IPS-20b (cell line): Measurements from ENCODE around the gene HDDC3.
"Not testable (repeated sequence)": the region's sequence is repeated elsewhere in the genome, so short reads cannot be mapped to it uniquely, and the experiment has no call there.

Experiments
- H3K27ac ChIP-seq: one replicate; pipeline ENCODE4 v1.5.1; 2013; ENCODE audit warnings: low read length
- H3K27me3 ChIP-seq: 2 replicates; pipeline ENCODE4 v1.6.1; 2013; ENCODE audit warnings: mild to moderate bottlenecking, low read length, inconsistent platforms; ENCODE audit not compliant: insufficient read depth
- H3K36me3 ChIP-seq: 2 replicates; pipeline ENCODE4 v1.6.1; 2013; ENCODE audit warnings: low read depth, mild to moderate bottlenecking, inconsistent platforms, low read length, moderate library complexity; ENCODE audit not compliant: insufficient read depth
- H3K4me1 ChIP-seq: 2 replicates; pipeline ENCODE4 v1.6.1; 2013; ENCODE audit warnings: mild to moderate bottlenecking, control low read depth, inconsistent platforms, low read length, moderate library complexity; ENCODE audit not compliant: insufficient read depth
- H3K4me3 ChIP-seq: 2 replicates; pipeline ENCODE4 v1.5.1; 2013; ENCODE audit warnings: mild to moderate bottlenecking, low read length, inconsistent platforms
- H3K9ac ChIP-seq: 2 replicates; pipeline ENCODE4 v1.6.1; 2013; ENCODE audit warnings: low read depth, mild to moderate bottlenecking, inconsistent platforms, low read length, moderate library complexity
- H3K9me3 ChIP-seq: 2 replicates; pipeline ENCODE4 v1.6.1; 2013; ENCODE audit warnings: mild to moderate bottlenecking, low read depth, low read length, inconsistent platforms; ENCODE audit not compliant: insufficient read depth

The HDDC3 gene

GRCh38 chr15:90938261-90938660 lies 5.9 kb upstream of the HDDC3 start:
- Histone ChIP-seq H3K27ac (no peak overlapping the region), H3K4me1 (no peaks in the 10 kb centered on the region), H3K27me3 (peaks cover 9% of the 10 kb centered on the region), H3K36me3 (peaks cover 56% of the 10 kb centered on the region), H3K9ac (no peak overlapping the region), H3K4me3 (no peak overlapping the region), H3K9me3 (no peaks in the 10 kb centered on the region)

DNA sequence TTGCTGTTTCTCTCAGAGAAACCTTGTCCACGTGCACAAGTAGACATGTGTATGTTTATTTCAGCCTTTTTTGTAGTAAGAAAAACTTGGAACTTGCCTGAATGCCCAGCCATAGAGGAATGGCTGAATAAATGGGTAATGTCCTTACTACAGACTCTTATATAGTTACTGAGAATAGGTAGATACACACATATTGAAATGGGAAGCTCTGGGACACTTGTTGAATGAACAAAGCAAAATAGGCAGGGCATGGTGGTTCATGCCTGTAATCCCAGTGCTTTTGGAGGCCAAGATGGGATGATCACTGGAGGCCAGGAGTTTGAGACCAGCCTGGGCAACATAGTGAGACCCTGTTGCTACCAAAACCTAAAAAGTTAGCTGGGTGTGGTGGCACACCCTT lies 4.5 kb upstream of the HDDC3 start:
- no peak overlapping the region for H3K4me3 ChIP-seq
- no peak overlapping the region for H3K27ac ChIP-seq
- peaks cover 41% of the 10 kb centered on the region for H3K36me3 ChIP-seq
- H3K27me3 ChIP-seq, result peaks cover 16% of the 10 kb centered on the region
- H3K9me3 ChIP-seq, result no peaks in the 10 kb centered on the region
- peaks cover 2% of the 10 kb centered on the region; the same call in 1 of the 2 replicates for H3K4me1 ChIP-seq
- H3K9ac ChIP-seq, result no peak overlapping the region

DNA sequence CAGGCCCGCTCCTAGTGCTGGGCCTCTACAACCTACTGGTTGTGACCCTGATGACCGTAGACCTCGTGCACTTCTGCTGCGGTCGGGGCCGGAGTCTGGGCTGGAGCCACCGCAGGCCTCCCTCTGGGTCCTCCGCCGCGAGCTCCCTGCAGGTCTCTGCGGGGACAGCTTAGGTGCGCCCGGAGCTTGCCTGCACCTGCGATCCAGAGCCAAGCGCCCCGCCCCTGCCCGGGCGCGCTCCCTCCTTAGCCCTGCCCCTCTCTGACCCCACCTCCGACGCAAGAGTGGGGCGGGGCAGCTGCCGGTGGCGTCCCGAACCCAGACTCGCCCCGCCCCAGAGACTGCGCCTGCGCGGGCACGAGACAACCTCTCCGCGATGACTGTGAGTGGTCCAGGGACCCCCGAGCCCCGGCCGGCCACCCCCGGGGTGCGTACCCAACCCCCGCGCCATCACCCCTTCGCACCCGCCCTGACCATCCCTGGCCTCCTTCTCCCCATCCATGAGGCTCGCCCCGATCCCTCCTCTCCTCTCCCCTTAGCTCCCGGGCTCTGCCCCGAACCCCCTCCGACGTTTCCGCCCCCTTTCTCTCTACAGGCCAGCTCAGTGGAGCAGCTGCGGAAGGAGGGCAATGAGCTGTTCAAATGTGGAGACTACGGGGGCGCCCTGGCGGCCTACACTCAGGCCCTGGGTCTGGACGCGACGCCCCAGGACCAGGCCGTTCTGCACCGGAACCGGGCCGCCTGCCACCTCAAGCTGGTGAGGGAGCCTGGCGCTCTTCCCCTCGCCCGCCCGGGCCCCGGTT lies 2.8 kb upstream of the HDDC3 start, which contains the start of gene UNC45A:
Gene UNC45A (plus strand): TSS at position 337 of the 803 bp plus-strand sequence. CDS start 40 bp downstream, at position 377.
- Histone ChIP-seq H3K9ac (peak within 1 kb of the TSS; percentile 66; the same call in 1 of the 2 replicates), H3K9me3 (no peaks in the 10 kb centered on the region), H3K4me1 (peaks cover 2% of the 10 kb centered on the region; the same call in 1 of the 2 replicates), H3K4me3 (peak within 1 kb of the TSS; percentile 61), H3K27me3 (peaks cover 16% of the 10 kb centered on the region), H3K27ac (no peak within 1 kb of the TSS), H3K36me3 (peaks cover 27% of the 10 kb centered on the region)

GRCh38 chr15:90934256-90934948 lies 2.1 kb upstream of the HDDC3 start:
- Histone ChIP-seq H3K27me3 (peaks cover 16% of the 10 kb centered on the region), H3K27ac (no peak overlapping the region), H3K4me3 (peak overlapping the region; percentile 61), H3K4me1 (peaks cover 2% of the 10 kb centered on the region; the same call in 1 of the 2 replicates), H3K36me3 (peaks cover 19% of the 10 kb centered on the region), H3K9me3 (no peaks in the 10 kb centered on the region), H3K9ac (no peak overlapping the region)

GRCh38 chr15:90933301-90933700 lies 952 bp upstream of the HDDC3 start:
- Histone ChIP-seq H3K4me3 (no peak overlapping the region), H3K9me3 (no peaks in the 10 kb centered on the region), H3K27me3 (peaks cover 16% of the 10 kb centered on the region), H3K36me3 (peaks cover 13% of the 10 kb centered on the region), H3K4me1 (peaks cover 2% of the 10 kb centered on the region; the same call in 1 of the 2 replicates), H3K9ac (no peak overlapping the region), H3K27ac (no peak overlapping the region)

DNA sequence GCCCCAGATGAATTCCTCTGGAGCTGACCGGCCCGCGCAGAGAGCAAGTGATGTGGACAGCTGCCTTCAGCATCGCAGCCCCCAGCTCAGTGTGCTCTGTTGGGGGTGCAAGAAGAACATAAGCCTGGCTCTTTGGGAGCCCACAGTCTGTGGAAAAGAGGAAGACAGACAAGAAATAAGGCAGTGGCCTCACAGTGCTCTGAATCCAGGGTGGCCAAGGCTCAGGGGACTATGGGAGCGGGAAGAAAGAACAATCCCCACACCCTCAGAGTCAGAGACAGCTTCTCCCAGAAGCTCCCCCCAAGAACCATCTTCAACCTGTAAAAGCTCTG lies 277 bp upstream of the HDDC3 start:
- H3K9me3 ChIP-seq, result no peaks in the 10 kb centered on the region
- H3K27me3 ChIP-seq, result peaks cover 16% of the 10 kb centered on the region
- no peak overlapping the region for H3K27ac ChIP-seq
- H3K4me1 ChIP-seq, result peaks cover 2% of the 10 kb centered on the region; the same call in 1 of the 2 replicates
- H3K9ac ChIP-seq, result no peak overlapping the region
- H3K36me3 ChIP-seq, result peaks cover 8% of the 10 kb centered on the region; the same call in 1 of the 2 replicates
- H3K4me3 ChIP-seq, result peak overlapping the region; percentile 81; the same call in 1 of the 2 replicates

GRCh38 chr15:90931575-90931827 lies 848 bp downstream of the HDDC3 start:
- peaks cover 16% of the 10 kb centered on the region for H3K27me3 ChIP-seq
- no peak overlapping the region for H3K27ac ChIP-seq
- H3K36me3 ChIP-seq, result peaks cover under 1% of the 10 kb centered on the region; the same call in 1 of the 2 replicates
- H3K9me3 ChIP-seq, result no peaks in the 10 kb centered on the region
- peak overlapping the region; percentile 81; the same call in 1 of the 2 replicates for H3K4me3 ChIP-seq
- H3K4me1 ChIP-seq, result peaks cover 2% of the 10 kb centered on the region; the same call in 1 of the 2 replicates
- peak overlapping the region; percentile 34; the same call in 1 of the 2 replicates for H3K9ac ChIP-seq

DNA sequence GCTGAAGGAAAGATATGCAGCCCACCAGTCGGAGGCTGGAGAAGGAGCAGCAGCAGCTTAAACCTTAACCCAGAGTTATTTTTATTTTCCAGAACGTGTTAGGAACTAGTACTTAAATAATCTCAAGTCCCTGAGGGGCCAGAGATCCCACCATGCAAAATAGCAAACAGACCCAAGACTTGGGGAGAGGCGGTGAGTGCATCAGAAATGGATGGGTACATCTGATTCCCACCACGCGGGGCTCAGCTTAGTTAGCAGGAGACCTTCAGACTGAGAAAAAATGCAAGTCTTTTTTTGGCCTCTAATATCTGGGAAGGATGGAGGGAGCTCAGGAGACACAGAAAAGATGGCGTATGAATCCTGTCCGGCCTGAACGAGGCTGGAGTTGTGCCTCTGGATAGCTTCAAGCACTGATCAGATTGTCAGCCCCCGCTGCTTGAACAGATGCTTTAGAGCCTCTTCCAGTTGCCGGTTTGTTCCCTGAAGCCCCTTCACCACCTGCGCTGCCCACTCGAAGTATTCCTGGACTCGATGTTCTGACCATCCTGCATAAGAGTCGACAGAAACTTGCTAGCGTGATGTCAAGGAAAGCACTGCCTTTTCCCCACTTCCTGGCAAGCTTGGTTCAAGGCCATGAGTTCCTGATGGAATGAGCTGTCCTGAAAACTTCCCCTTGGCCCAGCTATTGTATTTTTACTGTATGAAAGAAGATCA lies 1.3 kb downstream of the HDDC3 start:
- no peak overlapping the region for H3K27ac ChIP-seq
- H3K9ac ChIP-seq, result 0 out of 2 replicates have a peak overlapping the region, but pooled peaks have one; percentile 34
- peaks cover 2% of the 10 kb centered on the region; the same call in 1 of the 2 replicates for H3K4me1 ChIP-seq
- peak overlapping the region; percentile 81; the same call in 1 of the 2 replicates for H3K4me3 ChIP-seq
- H3K27me3 ChIP-seq, result peaks cover 16% of the 10 kb centered on the region
- H3K36me3 ChIP-seq, result no peaks in the 10 kb centered on the region
- H3K9me3 ChIP-seq, result no peaks in the 10 kb centered on the region

DNA sequence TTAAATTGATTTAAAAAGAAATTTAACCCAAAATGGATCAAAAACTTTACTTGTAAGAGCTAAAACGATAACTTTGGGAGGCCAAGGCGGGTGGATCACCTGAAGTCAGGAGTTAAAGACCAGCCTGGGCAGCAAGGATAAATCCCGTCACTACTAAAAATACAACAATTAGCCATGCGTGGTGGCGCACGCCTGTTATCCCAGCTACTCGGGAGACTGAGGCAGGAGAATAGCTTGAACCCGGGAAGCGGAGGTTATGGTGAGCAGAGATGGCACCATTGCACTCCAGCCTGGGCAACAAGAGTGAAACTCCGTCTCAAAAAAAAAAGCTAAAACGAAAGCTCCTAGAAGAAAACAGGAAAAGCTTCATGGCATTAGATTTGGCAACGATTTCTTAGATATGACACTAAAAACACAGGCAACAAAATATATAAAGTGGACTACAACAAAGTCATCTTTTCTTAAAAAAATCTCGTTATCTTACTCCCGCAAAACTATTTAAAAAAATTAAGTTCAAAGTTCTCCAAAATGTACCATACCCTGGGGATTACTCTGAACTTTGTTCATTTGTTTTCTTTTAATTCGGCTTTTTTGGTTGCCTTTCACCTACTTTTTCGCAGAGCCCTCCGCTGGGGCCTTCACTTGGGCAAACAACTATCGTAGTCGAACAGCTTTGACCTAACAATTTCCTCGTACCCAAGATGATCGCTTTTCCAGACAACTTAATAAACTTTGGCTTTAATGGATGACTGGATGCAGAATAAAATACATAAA lies 2.9 kb downstream of the HDDC3 start:
- no peak overlapping the region for H3K27ac ChIP-seq
- no peaks in the 10 kb centered on the region for H3K9me3 ChIP-seq
- H3K4me1 ChIP-seq, result peaks cover 2% of the 10 kb centered on the region; the same call in 1 of the 2 replicates
- no peak overlapping the region for H3K9ac ChIP-seq
- peaks cover 16% of the 10 kb centered on the region for H3K27me3 ChIP-seq
- H3K4me3 ChIP-seq, result no peak overlapping the region
- H3K36me3 ChIP-seq, result no peaks in the 10 kb centered on the region

- not testable (repeated sequence) for H3K27me3 ChIP-seq, H3K36me3 ChIP-seq, H3K27ac ChIP-seq, H3K4me3 ChIP-seq, H3K4me1 ChIP-seq, H3K9ac ChIP-seq, H3K9me3 ChIP-seq
Observed at GRCh38 chr15:90928106-90928505, 4.2 kb downstream of the HDDC3 start.

DNA sequence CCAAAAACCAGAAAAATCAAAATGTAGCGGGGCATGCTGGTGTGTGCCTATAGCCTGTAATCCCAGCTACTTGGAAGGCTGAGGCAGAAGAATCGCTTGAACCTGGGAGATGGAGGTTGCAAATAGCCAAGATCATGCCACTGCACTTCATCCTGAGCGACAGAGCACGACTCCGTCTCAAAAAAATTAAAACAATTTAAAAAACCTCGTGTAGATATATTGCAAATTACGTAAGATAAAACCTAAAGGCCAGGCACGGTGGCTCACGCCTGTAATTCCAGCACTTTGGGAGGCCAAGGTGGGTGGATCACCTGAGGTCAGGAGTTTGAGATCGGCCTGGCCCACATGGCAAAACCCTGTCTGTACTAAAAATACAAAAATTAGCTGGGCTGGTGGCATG lies 5.6 kb downstream of the HDDC3 start:
- not testable (repeated sequence) for H3K9ac ChIP-seq, H3K9me3 ChIP-seq, H3K36me3 ChIP-seq, H3K27me3 ChIP-seq, H3K27ac ChIP-seq, H3K4me1 ChIP-seq, H3K4me3 ChIP-seq
